ENCODE measurements around the gene CTCFL.

CTCFL gene

DNA sequence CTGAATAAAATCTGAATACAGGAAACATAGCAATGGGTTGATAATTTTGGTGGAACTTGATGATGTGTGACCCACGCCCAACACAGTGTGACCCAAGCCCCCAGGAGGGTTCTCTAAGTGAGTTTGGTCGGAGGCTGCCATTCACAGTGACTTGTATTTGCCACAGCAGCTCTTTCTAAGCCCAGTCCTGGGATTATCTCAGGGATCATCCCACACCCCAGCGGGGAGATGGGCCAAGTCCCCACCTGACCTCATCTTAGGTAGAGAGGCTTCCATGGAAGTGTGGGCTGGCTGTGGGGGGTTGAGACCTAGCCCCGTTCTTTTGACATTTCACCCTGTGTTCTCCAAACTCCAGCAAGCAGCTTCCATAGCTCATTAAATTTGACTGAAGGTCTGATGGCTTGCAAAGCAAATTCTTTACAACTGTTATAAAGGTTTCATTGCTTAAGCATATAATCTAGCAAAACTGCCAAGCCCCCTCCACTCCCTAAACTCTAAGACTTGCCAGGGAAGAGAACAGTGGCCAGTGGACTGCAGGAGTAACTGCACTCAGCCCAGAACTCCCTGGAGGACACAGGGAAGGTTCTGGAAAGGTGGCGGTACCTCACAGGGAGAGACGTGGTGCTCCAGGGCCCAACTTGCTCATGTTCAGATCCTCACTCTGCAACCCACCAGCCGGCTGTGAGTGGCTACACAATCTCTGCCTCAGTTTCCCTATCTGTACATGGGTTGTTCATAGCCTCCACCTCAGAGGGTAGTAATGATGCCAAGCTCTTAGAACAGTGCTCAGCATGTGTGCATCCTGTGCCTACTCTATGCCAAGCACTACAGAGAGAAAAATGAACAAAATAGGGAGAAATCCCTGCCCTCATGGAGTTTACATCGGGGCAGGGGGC, 35.0 kb upstream of the CTCFL start:
- DNase-seq (ENCODE audit: low read depth, low spot score) = no peak
- H3K4me3 ChIP-seq (ENCODE audit: low read depth, low read length) = no peak overlapping the region
- in situ Hi-C loops (cut with HindIII; ENCODE audit: low sequenced_read_pairs) = no loop called here
- TF ChIP-seq, protein P1, sequence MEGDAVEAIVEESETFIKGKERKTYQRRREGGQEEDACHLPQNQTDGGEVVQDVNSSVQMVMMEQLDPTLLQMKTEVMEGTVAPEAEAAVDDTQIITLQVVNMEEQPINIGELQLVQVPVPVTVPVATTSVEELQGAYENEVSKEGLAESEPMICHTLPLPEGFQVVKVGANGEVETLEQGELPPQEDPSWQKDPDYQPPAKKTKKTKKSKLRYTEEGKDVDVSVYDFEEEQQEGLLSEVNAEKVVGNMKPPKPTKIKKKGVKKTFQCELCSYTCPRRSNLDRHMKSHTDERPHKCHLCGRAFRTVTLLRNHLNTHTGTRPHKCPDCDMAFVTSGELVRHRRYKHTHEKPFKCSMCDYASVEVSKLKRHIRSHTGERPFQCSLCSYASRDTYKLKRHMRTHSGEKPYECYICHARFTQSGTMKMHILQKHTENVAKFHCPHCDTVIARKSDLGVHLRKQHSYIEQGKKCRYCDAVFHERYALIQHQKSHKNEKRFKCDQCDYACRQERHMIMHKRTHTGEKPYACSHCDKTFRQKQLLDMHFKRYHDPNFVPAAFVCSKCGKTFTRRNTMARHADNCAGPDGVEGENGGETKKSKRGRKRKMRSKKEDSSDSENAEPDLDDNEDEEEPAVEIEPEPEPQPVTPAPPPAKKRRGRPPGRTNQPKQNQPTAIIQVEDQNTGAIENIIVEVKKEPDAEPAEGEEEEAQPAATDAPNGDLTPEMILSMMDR (IDR thresholded peaks at IDR 0.05; ENCODE audit: low read depth, low read length) = no peak

DNA sequence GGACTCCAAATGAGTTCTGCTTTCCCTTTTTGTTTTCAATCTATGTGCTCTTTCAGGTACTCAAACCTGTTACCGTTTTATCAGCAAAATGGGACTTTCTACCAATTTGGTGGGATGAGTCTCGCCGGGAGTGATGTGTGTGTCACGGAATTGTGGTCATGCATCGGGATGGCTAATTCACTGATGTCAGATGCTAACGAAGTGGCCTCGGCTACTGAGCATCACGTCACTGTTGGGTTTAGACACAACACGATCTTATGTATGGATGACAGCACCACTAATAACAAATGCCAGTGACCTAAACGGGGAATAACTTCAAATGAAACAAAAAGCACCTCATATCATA, 34.3 kb upstream of the CTCFL start:
- in situ Hi-C loops (cut with HindIII; ENCODE audit: low sequenced_read_pairs) = no loop called here
- no peak overlapping the region for H3K4me3 ChIP-seq (ENCODE audit: low read depth, low read length)
- TF ChIP-seq, protein P1 (IDR thresholded peaks at IDR 0.05; ENCODE audit: low read depth, low read length) = no peak
- DNase-seq (ENCODE audit: low read depth, low spot score) = no peak

GRCh38 chr20:57558614-57559288, 33.8 kb upstream of the CTCFL start:
- DNase-seq (ENCODE audit: low read depth, low spot score) = no peak
- no peak overlapping the region for H3K4me3 ChIP-seq (ENCODE audit: low read depth, low read length)
- TF ChIP-seq, protein P1 (IDR thresholded peaks at IDR 0.05; ENCODE audit: low read depth, low read length) = no peak
- in situ Hi-C loops (cut with HindIII; ENCODE audit: low sequenced_read_pairs) = no loop called here

DNA sequence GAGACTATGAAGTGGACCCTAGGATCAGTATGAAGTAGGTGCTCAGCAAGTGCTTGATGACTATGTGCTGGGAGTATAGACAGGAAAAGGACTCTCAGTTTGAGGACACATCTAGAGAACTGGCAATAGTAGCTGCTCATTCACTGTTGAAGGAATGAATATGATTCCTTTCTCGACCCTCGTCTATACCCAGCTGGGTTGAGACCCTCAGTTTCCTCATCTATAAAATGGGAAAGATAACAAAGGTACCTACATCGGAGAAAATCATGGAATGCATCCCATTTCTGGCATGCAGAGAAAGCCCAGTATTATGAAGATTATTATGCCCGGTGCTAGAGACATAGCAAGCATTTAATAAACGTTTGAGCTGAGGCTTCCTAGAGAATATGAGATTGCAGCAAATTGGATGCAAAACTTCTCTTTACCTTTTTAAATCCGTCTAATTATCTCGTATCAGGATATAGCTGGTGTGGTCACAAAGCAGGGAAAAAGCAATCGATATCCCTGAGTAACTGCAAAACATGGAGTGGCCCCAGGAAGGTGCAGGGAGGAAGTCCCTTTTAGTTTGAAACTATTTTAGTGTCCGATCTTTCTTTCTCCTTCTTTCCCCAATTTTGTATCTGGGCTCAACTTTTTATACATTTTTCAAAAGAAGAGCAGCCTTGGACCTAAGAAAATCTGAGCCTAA, 33.1 kb upstream of the CTCFL start:
- in situ Hi-C loops (cut with HindIII; ENCODE audit: low sequenced_read_pairs) = no loop called here
- TF ChIP-seq, protein P1 (IDR thresholded peaks at IDR 0.05; ENCODE audit: low read depth, low read length) = no peak
- no peak overlapping the region for H3K4me3 ChIP-seq (ENCODE audit: low read depth, low read length)
- no peak for DNase-seq (ENCODE audit: low read depth, low spot score)

DNA sequence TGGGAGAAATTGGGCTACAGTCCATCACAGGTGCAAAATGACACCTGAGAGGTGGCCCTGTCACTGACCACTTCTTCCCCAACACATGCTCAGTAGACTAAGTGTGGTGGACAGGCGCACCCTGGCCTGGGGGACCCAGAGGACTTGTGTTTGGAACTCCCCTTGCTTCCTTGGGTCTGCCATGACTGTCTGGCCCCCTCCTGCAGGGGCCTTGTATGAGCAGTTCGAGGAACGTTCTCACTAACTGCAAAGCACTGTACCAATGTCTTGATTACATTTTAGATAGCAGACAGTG, 32.0 kb upstream of the CTCFL start:
- TF ChIP-seq, protein P1 (IDR thresholded peaks at IDR 0.05; ENCODE audit: low read depth, low read length) = no peak
- in situ Hi-C loops (cut with HindIII; ENCODE audit: low sequenced_read_pairs) = no loop called here
- no peak for DNase-seq (ENCODE audit: low read depth, low spot score)
- H3K4me3 ChIP-seq (ENCODE audit: low read depth, low read length) = no peak overlapping the region

GRCh38 chr20:57555457-57556184, 30.7 kb upstream of the CTCFL start:
- in situ Hi-C loops (cut with HindIII; ENCODE audit: low sequenced_read_pairs) = no loop called here
- H3K4me3 ChIP-seq (ENCODE audit: low read depth, low read length) = no peak overlapping the region
- TF ChIP-seq, protein P1 (IDR thresholded peaks at IDR 0.05; ENCODE audit: low read depth, low read length) = no peak
- DNase-seq (ENCODE audit: low read depth, low spot score) = no peak

Measured in astrocyte of the spinal cord (primary cell).